Measurements from ENCODE around the gene ARFGAP1. TPM values are rescaled to one million over a fixed set of nuclear protein-coding genes. Genes with fewer than 3 reads are reported as not detected.
A peak's percentile ranks its signal among the peaks of the same experiment; 100 is the strongest.

The ARFGAP1 gene
- total and polyA plus RNA-seq, 2 experiments from 2014 or later = 41.5 to 95.5 TPM

DNA sequence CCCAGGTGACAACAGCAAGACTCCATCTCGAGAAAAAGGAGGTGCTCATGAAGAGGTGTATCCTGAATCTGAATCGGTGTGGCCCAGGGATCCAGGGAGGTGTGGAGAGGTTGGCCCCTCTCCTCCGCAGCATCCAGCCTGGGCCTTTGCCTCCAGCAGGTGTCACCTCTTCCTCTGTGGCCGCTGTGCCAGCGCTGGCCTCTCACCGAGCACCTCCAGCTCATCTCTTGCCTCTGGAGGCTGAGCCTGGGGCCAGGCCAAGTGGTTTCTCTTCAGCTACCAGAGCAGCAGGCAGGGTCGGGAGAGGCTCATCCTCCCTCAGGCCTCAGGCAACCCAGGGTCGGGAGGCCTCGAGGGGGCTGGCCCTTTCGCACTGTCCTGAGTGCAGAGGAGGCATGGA is 19.2 kb downstream of the ARFGAP1 start:
- ATAC-seq = peak; percentile 1; the same call in 1 of the 3 replicates
- Histone ChIP-seq H3K27me3 (ENCODE audit: insufficient read depth) (no peaks in the 10 kb centered on the region), H3K36me3 (ENCODE audit: insufficient read depth) (no peaks in the 10 kb centered on the region; the same call in 1 of the 2 replicates), H4K20me1 (replicated peaks; ENCODE audit: insufficient read depth) (no peaks in the 10 kb centered on the region), H3K79me2 (replicated peaks; ENCODE audit: insufficient read depth) (no peaks in the 10 kb centered on the region), H3F3A (replicated peaks; ENCODE audit: low read depth) (no peaks in the 10 kb centered on the region), H2AFZ (no peak overlapping the region), H3K27ac (ENCODE audit: low read depth) (no peak overlapping the region), H3K9me2 (ENCODE audit: insufficient read depth) (no peaks in the 10 kb centered on the region), H3K4me3 (no peak overlapping the region), H3K4me1 (ENCODE audit: insufficient read depth) (peaks cover 20% of the 10 kb centered on the region), H3K4me2 (no peak overlapping the region)
- no peak overlapping the region for H3K4me3 Mint-ChIP-seq
- TF ChIP-seq REST (IDR thresholded peaks at IDR 0.05; ENCODE audit: unreplicated experiment) (no peak), NANOG (IDR thresholded peaks at IDR 0.05; ENCODE audit: borderline replicate concordance) (no peak), POLR2AphosphoS5 (IDR thresholded peaks at IDR 0.05; ENCODE audit: low read depth) (no peak), ZNF462 (CRISPR knock-in tag; IDR thresholded peaks at IDR 0.05) (no peak), JUNB (IDR thresholded peaks at IDR 0.05; ENCODE audit: unreplicated experiment) (no peak), ZNF114 (CRISPR knock-in tag; IDR thresholded peaks at IDR 0.05) (no peak), STAT1 (IDR thresholded peaks at IDR 0.05; ENCODE audit: unreplicated experiment) (no peak), EZH2phosphoT487 (IDR thresholded peaks at IDR 0.05; ENCODE audit: unreplicated experiment) (no peak), ZNF331 (CRISPR knock-in tag; IDR thresholded peaks at IDR 0.05; ENCODE audit: low read depth) (no peak), CREB1 (CRISPR knock-in tag; IDR thresholded peaks at IDR 0.05; ENCODE audit: low read depth) (no peak), EZH2 (IDR thresholded peaks at IDR 0.05; ENCODE audit: low read depth, unreplicated experiment) (no peak)
- TF ChIP-seq, protein P1, sequence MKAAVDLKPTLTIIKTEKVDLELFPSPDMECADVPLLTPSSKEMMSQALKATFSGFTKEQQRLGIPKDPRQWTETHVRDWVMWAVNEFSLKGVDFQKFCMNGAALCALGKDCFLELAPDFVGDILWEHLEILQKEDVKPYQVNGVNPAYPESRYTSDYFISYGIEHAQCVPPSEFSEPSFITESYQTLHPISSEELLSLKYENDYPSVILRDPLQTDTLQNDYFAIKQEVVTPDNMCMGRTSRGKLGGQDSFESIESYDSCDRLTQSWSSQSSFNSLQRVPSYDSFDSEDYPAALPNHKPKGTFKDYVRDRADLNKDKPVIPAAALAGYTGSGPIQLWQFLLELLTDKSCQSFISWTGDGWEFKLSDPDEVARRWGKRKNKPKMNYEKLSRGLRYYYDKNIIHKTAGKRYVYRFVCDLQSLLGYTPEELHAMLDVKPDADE (IDR thresholded peaks at IDR 0.05) = no peak
- TF ChIP-seq, protein P2, sequence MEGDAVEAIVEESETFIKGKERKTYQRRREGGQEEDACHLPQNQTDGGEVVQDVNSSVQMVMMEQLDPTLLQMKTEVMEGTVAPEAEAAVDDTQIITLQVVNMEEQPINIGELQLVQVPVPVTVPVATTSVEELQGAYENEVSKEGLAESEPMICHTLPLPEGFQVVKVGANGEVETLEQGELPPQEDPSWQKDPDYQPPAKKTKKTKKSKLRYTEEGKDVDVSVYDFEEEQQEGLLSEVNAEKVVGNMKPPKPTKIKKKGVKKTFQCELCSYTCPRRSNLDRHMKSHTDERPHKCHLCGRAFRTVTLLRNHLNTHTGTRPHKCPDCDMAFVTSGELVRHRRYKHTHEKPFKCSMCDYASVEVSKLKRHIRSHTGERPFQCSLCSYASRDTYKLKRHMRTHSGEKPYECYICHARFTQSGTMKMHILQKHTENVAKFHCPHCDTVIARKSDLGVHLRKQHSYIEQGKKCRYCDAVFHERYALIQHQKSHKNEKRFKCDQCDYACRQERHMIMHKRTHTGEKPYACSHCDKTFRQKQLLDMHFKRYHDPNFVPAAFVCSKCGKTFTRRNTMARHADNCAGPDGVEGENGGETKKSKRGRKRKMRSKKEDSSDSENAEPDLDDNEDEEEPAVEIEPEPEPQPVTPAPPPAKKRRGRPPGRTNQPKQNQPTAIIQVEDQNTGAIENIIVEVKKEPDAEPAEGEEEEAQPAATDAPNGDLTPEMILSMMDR (conservative IDR thresholded peaks at IDR 0.05; ENCODE audit: low read depth in 2 of 2) = no peak; a peak in 1 of 4 replicates
- peaks cover 8% of the 10 kb centered on the region for H3K36me3 Mint-ChIP-seq (ENCODE audit: low read depth)
- peaks cover 19% of the 10 kb centered on the region for H3K4me1 Mint-ChIP-seq
- no peak for DNase-seq (ENCODE audit: low spot score)
- H3K27me3 Mint-ChIP-seq (ENCODE audit: insufficient read depth, low read depth, poor library complexity) = peaks cover 28% of the 10 kb centered on the region
- H3K27ac Mint-ChIP-seq = no peak overlapping the region
- no peaks in the 10 kb centered on the region for H3K9me3 Mint-ChIP-seq
